ENCODE data around the gene RNF208.

DNA sequence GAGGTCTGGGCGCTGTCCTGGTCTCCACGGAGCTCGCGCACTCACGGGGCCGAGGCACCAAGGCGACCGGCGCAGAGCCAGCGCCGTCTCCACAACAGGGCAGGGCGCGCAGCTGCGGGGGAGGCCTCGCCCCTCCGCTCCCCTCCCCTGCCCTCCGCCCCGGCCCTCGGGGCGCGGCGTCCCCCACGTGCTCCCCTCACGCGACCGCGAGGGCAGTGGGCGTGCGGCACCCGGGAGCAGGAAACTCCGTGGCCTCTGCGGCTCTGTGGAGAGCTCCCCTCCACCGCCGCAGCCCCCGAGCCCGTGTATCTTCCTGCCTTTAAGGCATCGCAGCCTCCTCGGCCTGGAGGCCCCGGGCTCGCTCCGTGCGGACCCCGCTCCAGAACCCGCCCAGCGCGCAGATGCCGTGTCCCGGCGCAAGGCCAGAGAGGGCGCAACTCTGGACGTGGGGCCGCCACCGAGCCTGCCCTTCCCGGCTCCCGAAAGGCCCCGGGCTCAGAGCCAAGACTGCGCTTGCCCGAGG lies 18.3 kb upstream of the RNF208 start:
- TF ChIP-seq POLR2A (IDR thresholded peaks at IDR 0.05; ENCODE audit: low read length) (no peak), GATA1 (IDR thresholded peaks at IDR 0.05; ENCODE audit: low read depth, low read length) (no peak)
